ENCODE measurements around the gene DOLK.
A peak's percentile ranks its signal among the peaks of the same experiment; 100 is the strongest.

DOLK gene

GRCh38 chr9:128920381-128921058 is 26.9 kb downstream of the DOLK start, which contains the start of gene PHYHD1:
Gene PHYHD1 (plus strand): TSS chr9:128920982. CDS start chr9:128922324, 1,342 bp downstream.
- peak; percentile 40 to 42 for DNase-seq
- TF ChIP-seq POLR2A (IDR thresholded peaks at IDR 0.05; ENCODE audit: low read length) (peak; percentile 23), GATA1 (IDR thresholded peaks at IDR 0.05; ENCODE audit: low read depth, low read length) (no peak)

GRCh38 chr9:128919402-128920089 is 27.9 kb downstream of the DOLK start:
- DNase-seq, result no peak
- TF ChIP-seq POLR2A (IDR thresholded peaks at IDR 0.05; ENCODE audit: low read length) (no peak), GATA1 (IDR thresholded peaks at IDR 0.05; ENCODE audit: low read depth, low read length) (no peak)

- DNase-seq, result no peak
- TF ChIP-seq GATA1 (IDR thresholded peaks at IDR 0.05; ENCODE audit: low read depth, low read length) (no peak), POLR2A (IDR thresholded peaks at IDR 0.05; ENCODE audit: low read length) (no peak)
Measured at GRCh38 chr9:128918921-128919320, 28.5 kb downstream of the DOLK start.

GRCh38 chr9:128917151-128917849 is 30.1 kb downstream of the DOLK start:
- no peak for TF ChIP-seq GATA1 (IDR thresholded peaks at IDR 0.05; ENCODE audit: low read depth, low read length)
- TF ChIP-seq POLR2A (IDR thresholded peaks at IDR 0.05; ENCODE audit: low read length), result no peak
- DNase-seq, result no peak

GRCh38 chr9:128916745-128917144 is 30.7 kb downstream of the DOLK start:
- TF ChIP-seq GATA1 (IDR thresholded peaks at IDR 0.05; ENCODE audit: low read depth, low read length) (no peak), POLR2A (IDR thresholded peaks at IDR 0.05; ENCODE audit: low read length) (no peak)

GRCh38 chr9:128916204-128916603 is 31.2 kb downstream of the DOLK start:
- TF ChIP-seq GATA1 (IDR thresholded peaks at IDR 0.05; ENCODE audit: low read depth, low read length) (no peak), POLR2A (IDR thresholded peaks at IDR 0.05; ENCODE audit: low read length) (no peak)
- no peak for DNase-seq

More at GRCh38 chr9:128916745-128917144, 30.7 kb downstream of the DOLK start:
- DNase-seq, result no peak

- DNase-seq, result no peak
- TF ChIP-seq POLR2A (IDR thresholded peaks at IDR 0.05; ENCODE audit: low read length) (no peak), GATA1 (IDR thresholded peaks at IDR 0.05; ENCODE audit: low read depth, low read length) (no peak)
Measured at GRCh38 chr9:128913995-128914772, 33.2 kb downstream of the DOLK start.

GRCh38 chr9:128913048-128913900 is 34.1 kb downstream of the DOLK start:
- TF ChIP-seq POLR2A (IDR thresholded peaks at IDR 0.05; ENCODE audit: low read length), result no peak
- TF ChIP-seq GATA1 (IDR thresholded peaks at IDR 0.05; ENCODE audit: low read depth, low read length), result no peak
- DNase-seq, result no peak

- DNase-seq, result no peak
- no peak for TF ChIP-seq POLR2A (IDR thresholded peaks at IDR 0.05; ENCODE audit: low read length)
Measured at GRCh38 chr9:128912270-128912853, 35.0 kb downstream of the DOLK start.

- DNase-seq, result no peak
Measured at GRCh38 chr9:128911529-128912035, 35.8 kb downstream of the DOLK start.

GRCh38 chr9:128910906-128911305 is 36.5 kb downstream of the DOLK start:
- no peak for TF ChIP-seq POLR2A (IDR thresholded peaks at IDR 0.05; ENCODE audit: low read length)
- TF ChIP-seq GATA1 (IDR thresholded peaks at IDR 0.05; ENCODE audit: low read depth, low read length), result no peak
- no peak for DNase-seq

More at GRCh38 chr9:128911529-128912035, 35.8 kb downstream of the DOLK start:
- TF ChIP-seq POLR2A (IDR thresholded peaks at IDR 0.05; ENCODE audit: low read length), result no peak

GRCh38 chr9:128909859-128910258 is 37.5 kb downstream of the DOLK start:
- TF ChIP-seq GATA1 (IDR thresholded peaks at IDR 0.05; ENCODE audit: low read depth, low read length) (no peak), POLR2A (IDR thresholded peaks at IDR 0.05; ENCODE audit: low read length) (no peak)

More at GRCh38 chr9:128909859-128910258, 37.5 kb downstream of the DOLK start:
- DNase-seq, result no peak
